GM12873 (cell line): ENCODE results near the gene RTN4RL2.
A peak's percentile ranks its signal among the peaks of the same experiment; 100 is the strongest.

Source experiments
- CTCF ChIP-seq: IDR thresholded peaks from 2 replicates; pipeline ENCODE4 v1.5.1; 2012; ENCODE audit warnings: low read depth, mild to moderate bottlenecking, moderate library complexity, low read length, control low read depth; ENCODE audit not compliant: insufficient read depth; ENCODE audit errors: missing control alignments

The RTN4RL2 gene

GRCh38 chr11:57484141-57484710, 23.9 kb downstream of the RTN4RL2 start:
- no peak for TF ChIP-seq CTCF

- no peak for TF ChIP-seq CTCF
Observed at GRCh38 chr11:57485217-57485990, 25.1 kb downstream of the RTN4RL2 start.

- no peak for TF ChIP-seq CTCF
Observed at GRCh38 chr11:57487021-57487778, 26.9 kb downstream of the RTN4RL2 start.

GRCh38 chr11:57487920-57488659, 27.8 kb downstream of the RTN4RL2 start:
- no peak for TF ChIP-seq CTCF

GRCh38 chr11:57490456-57491248, 30.3 kb downstream of the RTN4RL2 start:
- TF ChIP-seq CTCF, result no peak

GRCh38 chr11:57491371-57492061, 31.2 kb downstream of the RTN4RL2 start:
- peak; percentile 89 for TF ChIP-seq CTCF
